ENCODE results near the gene MORN1. TPM values are rescaled to one million over a fixed set of nuclear protein-coding genes. Genes with fewer than 3 reads are reported as not detected.

The MORN1 gene
- total RNA-seq, 2 experiments from 2014 or later, result 5.3 to 6.5 TPM

DNA sequence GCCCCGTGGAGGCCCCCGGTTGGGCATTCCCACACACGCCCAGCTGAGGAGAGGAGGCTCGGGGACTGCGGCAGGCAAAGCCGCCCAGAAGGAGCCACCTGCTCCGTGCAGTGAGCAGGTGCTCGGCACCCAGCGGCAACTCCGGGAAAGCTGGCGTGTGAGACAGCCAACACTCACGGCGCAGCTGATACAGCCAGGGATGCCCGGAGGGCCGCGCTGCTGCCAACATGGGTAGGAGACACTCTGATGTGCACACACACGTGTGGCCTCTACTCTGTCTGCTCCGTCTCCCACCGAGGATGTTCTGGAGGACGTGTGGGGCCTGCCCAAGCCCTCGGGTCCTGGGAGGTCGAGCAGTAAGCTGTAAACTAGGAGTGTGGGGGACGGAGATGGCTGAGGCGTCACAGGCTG, 12.9 kb downstream of the MORN1 start:
- no peak overlapping the region for H3K27ac Mint-ChIP-seq
- no peak for ATAC-seq (ENCODE audit: poor library complexity)
- H3K36me3 Mint-ChIP-seq (ENCODE audit: low read depth), result no peaks in the 10 kb centered on the region
- ChIA-PET POLR2A (interaction anchor here (1.5 kb wide), 1 partner anchor 184 kb away, joined by 4 read pairs; the partner anchor contains the start of gene FAAP20), CTCF (interaction anchor here (1.4 kb wide), 1 partner anchor 183 kb away, joined by 5 read pairs; the partner anchor contains the start of gene FAAP20)
- no peaks in the 10 kb centered on the region for H3K9me3 Mint-ChIP-seq
- Histone ChIP-seq H3K4me1 (ENCODE audit: insufficient read depth, low read length) (peaks cover 13% of the 10 kb centered on the region), H3K27me3 (ENCODE audit: control insufficient read depth in 1 of 2, insufficient read depth in 2 of 2, low read length in 2 of 2) (no peaks in the 10 kb centered on the region), H3K9me3 (ENCODE audit: control insufficient read depth in 1 of 2, insufficient read depth in 1 of 2, low read length in 2 of 2) (no peaks in the 10 kb centered on the region), H3K36me3 (ENCODE audit: insufficient read depth, low read length) (no peaks in the 10 kb centered on the region), H3K4me3 (ENCODE audit: low read length) (no peak overlapping the region), H3K27ac (ENCODE audit: low read depth in 1 of 2, low read length in 2 of 2) (no peak overlapping the region)
- no peak for DNase-seq
- no peaks in the 10 kb centered on the region for H3K4me1 Mint-ChIP-seq (ENCODE audit: low read depth)
- no peak overlapping the region for H3K4me3 Mint-ChIP-seq
- H3K27me3 Mint-ChIP-seq, result no peaks in the 10 kb centered on the region
- intact Hi-C loops (cut with DNase I, micrococcal nuclease), result no loop called here
- no peak for TF ChIP-seq CTCF (IDR thresholded peaks at IDR 0.05)

DNA sequence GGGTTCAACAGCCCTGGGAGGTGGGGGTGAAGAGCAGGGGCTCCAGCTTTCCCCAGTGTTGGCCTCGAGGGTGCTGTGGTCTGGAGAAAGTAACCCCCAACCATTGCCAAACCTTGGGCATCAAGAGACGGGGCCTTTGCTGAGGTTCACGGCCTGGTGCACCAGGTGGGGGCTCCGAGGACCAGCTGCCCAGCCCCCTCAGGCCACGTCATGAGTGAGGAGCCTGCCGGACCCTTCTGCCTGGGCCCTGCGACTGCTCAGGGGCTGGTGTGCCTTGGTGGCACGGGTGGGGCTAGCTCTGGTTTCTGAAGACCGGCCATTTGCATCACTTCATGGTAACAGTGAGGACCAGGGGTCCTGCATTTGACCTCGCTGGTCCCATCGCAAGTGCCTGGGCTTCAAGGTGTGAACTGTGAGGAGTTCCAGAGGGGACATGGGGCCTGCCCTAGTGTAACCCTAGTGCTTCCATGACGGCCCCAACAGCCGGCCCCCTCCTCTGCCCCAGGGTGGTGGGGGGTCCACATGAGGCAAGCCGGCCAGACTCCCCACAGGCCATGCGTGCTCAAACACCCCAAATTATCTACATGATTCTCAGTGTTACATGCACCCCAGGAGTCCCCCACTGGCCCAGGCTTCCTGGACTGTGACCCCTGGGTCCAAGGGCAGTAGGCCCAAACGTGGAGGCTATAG, 13.5 kb downstream of the MORN1 start:
- no peak for DNase-seq
- no peaks in the 10 kb centered on the region for H3K4me1 Mint-ChIP-seq (ENCODE audit: low read depth)
- no peaks in the 10 kb centered on the region for H3K36me3 Mint-ChIP-seq (ENCODE audit: low read depth)
- Histone ChIP-seq H3K27ac (ENCODE audit: low read depth in 1 of 2, low read length in 2 of 2) (no peak overlapping the region), H3K4me3 (ENCODE audit: low read length) (no peak overlapping the region), H3K9me3 (ENCODE audit: control insufficient read depth in 1 of 2, insufficient read depth in 1 of 2, low read length in 2 of 2) (no peaks in the 10 kb centered on the region), H3K36me3 (ENCODE audit: insufficient read depth, low read length) (no peaks in the 10 kb centered on the region), H3K4me1 (ENCODE audit: insufficient read depth, low read length) (peaks cover 13% of the 10 kb centered on the region), H3K27me3 (ENCODE audit: control insufficient read depth in 1 of 2, insufficient read depth in 2 of 2, low read length in 2 of 2) (no peaks in the 10 kb centered on the region)
- ATAC-seq (ENCODE audit: poor library complexity), result no peak
- ChIA-PET CTCF (interaction anchor here (1.2 kb wide), 1 partner anchor 183 kb away, joined by 3 read pairs; no protein-coding TSS in a partner anchor), POLR2A (no interaction called here)
- H3K27ac Mint-ChIP-seq, result no peak overlapping the region
- H3K9me3 Mint-ChIP-seq, result no peaks in the 10 kb centered on the region
- H3K4me3 Mint-ChIP-seq, result no peak overlapping the region
- H3K27me3 Mint-ChIP-seq, result no peaks in the 10 kb centered on the region
- no peak for TF ChIP-seq CTCF (IDR thresholded peaks at IDR 0.05)
- intact Hi-C loops (cut with DNase I, micrococcal nuclease), result no loop called here

DNA sequence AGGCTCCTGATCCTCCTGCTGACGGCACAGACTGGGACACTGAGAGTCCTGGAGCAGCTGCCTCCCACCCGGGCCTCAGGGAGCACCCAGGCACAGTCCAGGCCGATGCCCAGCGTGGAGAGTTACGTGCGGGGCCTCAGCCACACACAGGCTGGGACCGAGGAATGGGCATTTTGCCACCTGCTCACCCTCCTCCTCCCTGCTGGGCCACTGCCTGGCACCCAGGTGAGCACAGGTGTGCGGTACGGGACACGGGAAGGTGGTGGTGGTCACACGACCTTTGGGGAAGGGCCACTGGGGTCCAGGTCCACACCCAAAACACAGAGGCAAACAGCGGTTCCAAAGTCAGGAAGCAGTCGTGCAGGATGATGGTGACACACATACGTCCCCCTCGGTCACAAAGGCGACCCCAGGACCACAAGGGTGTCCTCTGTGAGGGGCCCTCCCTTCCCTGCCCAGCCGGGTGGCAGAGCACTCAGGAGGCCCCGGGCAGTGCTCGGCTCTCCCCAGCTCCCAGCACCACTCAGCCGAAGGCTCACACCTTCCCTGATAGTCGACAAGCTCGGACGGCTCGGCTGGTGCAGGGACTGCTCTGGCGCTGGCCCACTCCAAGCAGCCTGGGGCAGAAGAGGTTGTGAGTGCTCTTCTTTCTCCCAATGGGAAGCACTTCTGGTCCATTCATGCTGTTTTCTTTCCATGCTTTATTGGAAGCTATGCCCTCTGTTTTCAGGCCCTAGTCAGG, 14.3 kb downstream of the MORN1 start:
- Histone ChIP-seq H3K9me3 (ENCODE audit: control insufficient read depth in 1 of 2, insufficient read depth in 1 of 2, low read length in 2 of 2) (no peaks in the 10 kb centered on the region), H3K4me3 (ENCODE audit: low read length) (no peak overlapping the region), H3K4me1 (ENCODE audit: insufficient read depth, low read length) (peaks cover 8% of the 10 kb centered on the region), H3K36me3 (ENCODE audit: insufficient read depth, low read length) (no peaks in the 10 kb centered on the region), H3K27ac (ENCODE audit: low read depth in 1 of 2, low read length in 2 of 2) (no peak overlapping the region), H3K27me3 (ENCODE audit: control insufficient read depth in 1 of 2, insufficient read depth in 2 of 2, low read length in 2 of 2) (no peaks in the 10 kb centered on the region)
- ChIA-PET CTCF (interaction anchor here (1.2 kb wide), 1 partner anchor 182 kb away, joined by 3 read pairs; no protein-coding TSS in a partner anchor), POLR2A (no interaction called here)
- DNase-seq (no peak), ATAC-seq (ENCODE audit: poor library complexity) (no peak)
- no peak for TF ChIP-seq CTCF (IDR thresholded peaks at IDR 0.05)
- no peaks in the 10 kb centered on the region for H3K36me3 Mint-ChIP-seq (ENCODE audit: low read depth)
- H3K4me3 Mint-ChIP-seq, result no peak overlapping the region
- intact Hi-C loops (cut with DNase I, micrococcal nuclease), result no loop called here
- no peaks in the 10 kb centered on the region for H3K4me1 Mint-ChIP-seq (ENCODE audit: low read depth)
- H3K27me3 Mint-ChIP-seq, result no peaks in the 10 kb centered on the region
- no peak overlapping the region for H3K27ac Mint-ChIP-seq
- H3K9me3 Mint-ChIP-seq, result no peaks in the 10 kb centered on the region

All from CD4-positive, alpha-beta T cell (primary cell).